ENCODE measurements around the gene COMMD2.

The COMMD2 gene

GRCh38 chr3:149702691-149703441 is 49.4 kb downstream of the COMMD2 start:
- DNase-seq (ENCODE audit: low spot score) = no peak

DNA sequence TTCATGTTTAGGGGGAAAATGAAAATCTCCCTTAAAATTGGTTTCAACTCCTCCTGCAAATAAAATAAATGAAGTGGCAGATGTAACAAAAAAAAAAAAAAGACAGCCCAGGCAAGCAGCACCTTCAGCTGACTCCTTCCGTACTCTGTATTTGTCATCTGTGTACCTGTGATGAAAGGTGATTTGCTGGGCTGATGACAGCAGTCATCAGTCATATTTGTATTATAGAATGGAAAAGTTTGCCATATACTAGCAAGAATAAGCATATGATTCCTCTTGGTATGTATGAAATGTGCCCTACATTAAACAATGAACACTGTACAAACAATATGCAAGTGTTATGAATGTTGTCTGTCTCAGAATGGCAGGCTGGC is 50.3 kb downstream of the COMMD2 start:
- no peak for DNase-seq (ENCODE audit: low spot score)

GRCh38 chr3:149701206-149701976 is 50.9 kb downstream of the COMMD2 start:
- DNase-seq (ENCODE audit: low spot score) = no peak

All from ecto neural progenitor cell (in vitro differentiated cells).